Endothelial cell (in vitro differentiated cells): ENCODE measurements around the gene PTMA. TPM values are rescaled to one million over a fixed set of nuclear protein-coding genes. Genes with fewer than 3 reads are reported as not detected.

ENCODE experiments used
- DNase-seq: peaks from one replicate; pipeline ENCODE4 v3.0.0; 2021; ENCODE audit warnings: low spot score
- H3K27ac Mint-ChIP-seq: one replicate; pipeline ENCODE4 v1.8.0; 2021; ENCODE audit warnings: mixed read lengths, inconsistent platforms; ENCODE audit not compliant: unreplicated experiment
- H3K27me3 Mint-ChIP-seq: one replicate; pipeline ENCODE4 v1.8.0; 2021; ENCODE audit warnings: mild to moderate bottlenecking, moderate library complexity, mixed read lengths, inconsistent platforms; ENCODE audit not compliant: unreplicated experiment
- H3K36me3 Mint-ChIP-seq: one replicate; pipeline ENCODE4 v1.8.0; 2021; ENCODE audit warnings: mild to moderate bottlenecking, low read depth, mixed read lengths, inconsistent platforms; ENCODE audit not compliant: unreplicated experiment
- H3K4me1 Mint-ChIP-seq: one replicate; pipeline ENCODE4 v1.8.0; 2021; ENCODE audit warnings: mild to moderate bottlenecking, mixed read lengths, inconsistent platforms; ENCODE audit not compliant: unreplicated experiment
- H3K4me3 Mint-ChIP-seq: one replicate; pipeline ENCODE4 v1.8.0; 2021; ENCODE audit warnings: mild to moderate bottlenecking, mixed read lengths, inconsistent platforms; ENCODE audit not compliant: unreplicated experiment
- H3K9me3 Mint-ChIP-seq: one replicate; pipeline ENCODE4 v1.8.0; 2021; ENCODE audit warnings: mixed read lengths, inconsistent platforms; ENCODE audit not compliant: unreplicated experiment
- CTCF ChIP-seq: fragments of 200-600 bp; sonication (generic); IDR thresholded peaks from one replicate; pipeline ENCODE4 v1.5.0; 2021; ENCODE audit warnings: antibody characterized with exemption; ENCODE audit not compliant: unreplicated experiment
- total RNA-seq: library from RNA; stranded (reverse); fragmentation: NEBNext Ultra II Directional; extraction: Animal tissue kit (Norgen Biotek cat#: 25700); gene quantifications from one replicate; pipeline ENCODE4 v1.2.1, GENCODE V29; 2021; ENCODE audit not compliant: unreplicated experiment

The PTMA gene
- total RNA-seq, 1 donor from 2014 or later, result 592 TPM

GRCh38 chr2:231686192-231687100 lies 21.9 kb upstream of the PTMA start:
- DNase-seq, result no peak
- Mint-ChIP-seq H3K36me3 (no peaks in the 10 kb centered on the region), H3K27ac (peak overlapping the region; percentile 27), H3K4me3 (peak overlapping the region; percentile 12), H3K4me1 (peaks cover 13% of the 10 kb centered on the region), H3K27me3 (peaks cover 17% of the 10 kb centered on the region), H3K9me3 (no peaks in the 10 kb centered on the region)
- TF ChIP-seq CTCF, result no peak

- Mint-ChIP-seq H3K36me3 (no peaks in the 10 kb centered on the region), H3K27ac (peak overlapping the region; percentile 27), H3K4me3 (peak overlapping the region; percentile 56), H3K4me1 (peaks cover 9% of the 10 kb centered on the region), H3K9me3 (no peaks in the 10 kb centered on the region), H3K27me3 (peaks cover 15% of the 10 kb centered on the region)
- peak; percentile 23 for TF ChIP-seq CTCF
- peak; percentile 83 for DNase-seq
These were observed 21.0 kb upstream of the PTMA start for GRCh38 chr2:231687133-231687852.

GRCh38 chr2:231687961-231688360 lies 20.4 kb upstream of the PTMA start:
- H3K36me3 Mint-ChIP-seq, result no peaks in the 10 kb centered on the region
- no peak for TF ChIP-seq CTCF
- H3K27me3 Mint-ChIP-seq, result peaks cover 14% of the 10 kb centered on the region
- H3K4me3 Mint-ChIP-seq, result peak overlapping the region; percentile 79
- no peak for DNase-seq
- H3K9me3 Mint-ChIP-seq, result no peaks in the 10 kb centered on the region
- H3K27ac Mint-ChIP-seq, result no peak overlapping the region
- peaks cover 7% of the 10 kb centered on the region for H3K4me1 Mint-ChIP-seq

- TF ChIP-seq CTCF, result no peak
- Mint-ChIP-seq H3K27ac (no peak overlapping the region), H3K4me3 (no peak overlapping the region), H3K9me3 (no peaks in the 10 kb centered on the region), H3K27me3 (peaks cover 14% of the 10 kb centered on the region), H3K4me1 (peaks cover 11% of the 10 kb centered on the region), H3K36me3 (no peaks in the 10 kb centered on the region)
- no peak for DNase-seq
These were observed 19.6 kb upstream of the PTMA start for GRCh38 chr2:231688719-231689118.
